GM19372 (cell line): Measurements from ENCODE around the gene EMSY.

Experiments
- ATAC-seq: cut with Tn5 transposase; IDR thresholded peaks from one replicate; pipeline ENCODE4 v1.9.1; 2021; ENCODE audit warnings: mild to moderate bottlenecking, low read depth, moderate library complexity; ENCODE audit not compliant: unreplicated experiment

The EMSY gene

GRCh38 chr11:76448506-76448905, 3.7 kb downstream of the EMSY start:
- ATAC-seq, result no peak

- no peak for ATAC-seq
Observed at GRCh38 chr11:76453248-76453647, 8.4 kb downstream of the EMSY start.

- ATAC-seq, result no peak
Observed at GRCh38 chr11:76455331-76455730, 10.5 kb downstream of the EMSY start.

GRCh38 chr11:76455931-76456330, 11.1 kb downstream of the EMSY start:
- no peak for ATAC-seq

GRCh38 chr11:76456571-76456970, 11.8 kb downstream of the EMSY start:
- ATAC-seq, result no peak

- no peak for ATAC-seq
Observed at GRCh38 chr11:76459299-76459698, 14.5 kb downstream of the EMSY start.

- no peak for ATAC-seq
Observed at GRCh38 chr11:76459846-76460245, 15.0 kb downstream of the EMSY start.

- ATAC-seq, result no peak
Observed at GRCh38 chr11:76462317-76462716, 17.5 kb downstream of the EMSY start.

GRCh38 chr11:76465701-76466100, 20.9 kb downstream of the EMSY start:
- ATAC-seq, result no peak

- no peak for ATAC-seq
Observed at GRCh38 chr11:76466666-76467065, 21.8 kb downstream of the EMSY start.

GRCh38 chr11:76469141-76469540, 24.3 kb downstream of the EMSY start:
- ATAC-seq, result no peak

- no peak for ATAC-seq
Observed at GRCh38 chr11:76471382-76471781, 26.6 kb downstream of the EMSY start.

- ATAC-seq, result no peak
Observed at GRCh38 chr11:76480241-76480640, 35.4 kb downstream of the EMSY start.

GRCh38 chr11:76491644-76492043, 46.8 kb downstream of the EMSY start:
- no peak for ATAC-seq

GRCh38 chr11:76493040-76493439, 48.2 kb downstream of the EMSY start:
- ATAC-seq, result no peak

GRCh38 chr11:76493626-76494539, 49.1 kb downstream of the EMSY start:
- no peak for ATAC-seq

GRCh38 chr11:76495019-76495418, 50.2 kb downstream of the EMSY start:
- no peak for ATAC-seq

GRCh38 chr11:76496174-76496573, 51.4 kb downstream of the EMSY start:
- ATAC-seq, result no peak

- ATAC-seq, result no peak
Observed at GRCh38 chr11:76501526-76502202, 56.8 kb downstream of the EMSY start.

GRCh38 chr11:76506833-76507232, 62.0 kb downstream of the EMSY start:
- ATAC-seq, result no peak

- ATAC-seq, result no peak
Observed at GRCh38 chr11:76510060-76511047, 65.5 kb downstream of the EMSY start.
